Activated CD4-positive, alpha-beta T cell treated with anti-CD3 and anti-CD28 coated beads for 4 hours (primary cell): Measurements from ENCODE around the gene TMEM88.
"Not testable (repeated sequence)": the region's sequence is repeated elsewhere in the genome, so short reads cannot be mapped to it uniquely, and the experiment has no call there.

ENCODE experiments used
- DNase-seq, 2 donors: peaks; one replicate each; pipeline ENCODE4 v3.0.0-alpha.2; 2020

Gene TMEM88

DNA sequence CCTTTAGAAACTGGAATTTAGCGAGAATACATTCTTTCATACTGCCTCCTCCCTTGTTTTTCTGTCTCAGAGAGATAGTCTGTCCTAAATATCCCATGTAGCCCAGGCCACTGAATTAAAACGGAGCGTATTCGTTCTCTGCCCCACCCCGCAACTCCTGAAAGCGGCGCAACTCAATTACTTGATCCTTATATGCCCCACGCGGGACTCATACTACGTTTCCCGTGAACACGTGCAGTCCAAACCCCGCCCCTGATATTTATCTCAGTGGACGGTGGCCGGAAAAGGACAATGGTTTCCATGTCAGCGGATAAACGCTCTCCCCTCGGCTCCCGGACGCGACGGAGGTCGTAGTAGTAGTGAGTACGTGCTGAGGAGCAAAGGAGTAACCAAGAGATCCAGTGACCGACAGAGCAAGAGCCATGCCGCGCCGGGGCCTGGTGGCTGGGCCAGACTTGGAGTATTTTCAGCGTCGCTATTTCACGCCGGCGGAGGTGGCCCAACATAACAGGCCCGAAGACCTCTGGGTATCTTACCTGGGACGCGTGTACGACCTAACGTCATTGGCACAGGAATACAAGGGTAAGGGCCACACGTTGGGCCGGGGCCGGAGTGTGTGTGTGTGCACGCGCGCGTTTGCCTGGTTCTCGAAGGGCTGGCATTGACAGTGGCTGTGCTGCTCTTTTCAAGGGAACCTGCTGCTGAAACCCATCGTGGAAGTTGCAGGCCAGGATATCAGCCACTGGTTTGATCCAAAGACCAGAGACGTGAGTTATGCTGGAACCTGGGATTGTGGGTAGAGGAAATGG, 3.1 kb downstream of the TMEM88 start, which contains the start of gene CYB5D1:
CYB5D1 (plus strand) TSS at position 291 of the 809 bp plus-strand sequence; CDS start at position 423, 132 bp downstream.
- peak; percentile 89 to 90 for DNase-seq

DNA sequence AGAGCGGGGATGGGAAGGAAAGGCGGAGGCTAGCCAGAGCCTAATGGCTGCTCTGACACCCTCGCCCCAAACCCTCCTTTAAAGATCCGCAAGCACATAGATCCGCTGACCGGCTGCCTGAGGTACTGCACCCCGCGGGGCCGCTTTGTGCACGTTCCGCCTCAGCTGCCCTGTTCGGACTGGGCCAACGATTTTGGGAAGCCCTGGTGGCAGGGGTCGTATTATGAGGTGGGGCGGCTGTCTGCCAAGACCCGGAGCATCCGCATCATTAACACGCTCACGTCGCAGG, 3.6 kb downstream of the TMEM88 start:
- DNase-seq, result peak; percentile 46 to 56

DNA sequence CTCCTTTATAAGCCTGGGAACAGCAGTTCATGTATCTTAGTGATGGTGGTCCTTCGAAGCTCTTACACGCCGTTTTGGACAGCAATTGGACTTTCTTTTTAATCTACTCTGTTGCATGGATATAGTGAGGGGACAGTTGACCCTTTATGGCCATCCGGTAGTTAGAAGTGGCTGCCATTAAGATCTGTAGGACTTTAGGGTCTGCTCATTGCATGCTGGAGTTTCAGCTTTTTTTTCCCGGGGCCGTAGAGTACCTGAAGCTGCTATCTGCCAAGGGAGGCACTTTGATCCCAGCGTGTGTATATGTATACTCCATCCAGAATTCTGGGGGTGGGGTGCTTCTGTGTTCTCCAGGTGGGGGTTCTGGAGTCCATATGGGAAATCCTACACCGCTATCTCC, 4.2 kb downstream of the TMEM88 start:
- no peak for DNase-seq

DNA sequence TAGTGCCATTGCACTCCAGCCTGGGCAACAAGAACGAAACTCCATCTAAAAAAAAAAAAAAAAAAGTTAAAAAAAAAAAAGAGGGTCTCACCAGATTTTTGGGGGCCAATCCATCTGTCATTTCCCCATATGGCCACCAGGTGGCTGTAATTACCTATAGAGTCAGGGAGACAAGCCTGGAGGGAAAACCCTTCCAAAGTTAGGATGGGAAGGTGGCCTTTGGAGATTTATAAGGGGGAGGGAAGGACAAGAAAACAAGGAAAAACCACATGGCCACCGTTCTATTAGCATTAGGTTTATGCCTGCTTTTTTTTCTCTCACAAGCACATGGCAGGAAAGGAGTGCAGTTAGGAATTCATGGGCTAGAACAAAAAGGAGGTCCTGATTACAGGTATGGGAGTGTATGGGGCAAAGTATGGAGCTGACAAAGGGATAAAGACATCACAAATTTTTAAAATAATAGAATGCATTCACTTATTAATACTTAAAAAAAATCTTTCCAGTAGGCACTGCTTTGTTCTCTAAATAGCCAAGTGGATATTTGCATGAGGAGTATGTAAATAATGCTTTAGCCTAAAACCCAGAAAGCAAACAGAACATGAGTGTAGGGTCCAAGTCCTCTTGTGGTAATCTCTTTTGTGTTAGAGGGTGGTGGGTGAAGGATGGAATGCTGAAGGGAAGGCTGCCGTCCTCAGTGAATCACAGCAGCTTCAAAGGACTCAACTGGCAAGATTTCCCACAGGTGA, 8.0 kb downstream of the TMEM88 start:
- peak; percentile 31 to 50 for DNase-seq

- DNase-seq, result not testable (repeated sequence)
Measured at GRCh38 chr17:7864384-7864783, 9.5 kb downstream of the TMEM88 start.

DNA sequence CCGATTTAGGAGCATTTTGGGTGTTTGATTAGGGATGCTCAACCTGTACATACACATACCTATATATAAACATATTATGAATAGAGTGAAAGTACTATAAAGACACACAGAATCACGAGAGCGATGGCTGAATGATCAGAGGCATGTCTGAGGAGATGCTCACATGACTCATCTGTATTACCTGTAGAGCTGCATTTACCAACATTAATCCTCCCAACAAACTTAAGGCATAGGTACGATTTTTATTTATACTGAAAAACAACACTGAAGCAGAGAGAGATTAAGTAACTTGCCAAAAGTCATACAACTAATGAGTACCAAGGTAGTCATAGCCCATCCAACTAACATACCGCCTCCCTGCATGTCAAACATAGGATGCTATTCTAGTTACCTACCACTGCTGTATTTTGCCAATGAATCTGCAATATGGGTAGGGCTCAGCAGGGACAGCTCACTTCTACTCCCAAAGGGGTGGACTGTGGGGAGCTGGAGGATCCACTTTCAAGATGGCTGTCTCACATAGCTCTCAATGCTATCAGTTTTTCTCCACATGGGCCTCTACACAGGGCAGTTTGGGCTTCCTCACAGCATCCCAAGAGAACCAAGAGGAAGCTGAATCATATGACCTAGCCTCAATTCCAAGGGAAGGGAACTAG, 10.3 kb downstream of the TMEM88 start:
- no peak for DNase-seq

DNA sequence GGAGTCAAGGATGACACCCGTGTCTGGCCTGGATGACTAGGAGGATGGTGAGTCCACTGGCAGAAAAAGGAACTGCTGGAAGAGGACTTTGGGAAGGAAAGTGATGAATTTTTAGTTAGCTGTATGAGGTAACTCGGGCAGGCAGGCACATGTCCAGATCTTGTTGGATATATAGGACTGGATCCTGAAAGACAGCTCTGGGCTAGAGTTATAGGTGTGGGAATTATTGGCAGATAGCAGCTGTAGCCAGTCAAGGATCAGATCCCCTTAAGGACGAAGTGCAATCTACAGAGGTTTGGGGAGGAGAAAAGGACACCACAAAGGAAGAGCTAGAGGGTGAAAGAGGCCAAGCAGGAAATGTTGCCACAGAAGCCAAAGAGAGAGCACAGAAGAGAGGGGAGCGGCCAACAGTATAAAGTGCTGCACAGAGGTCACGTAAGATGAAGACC, 13.0 kb downstream of the TMEM88 start:
- DNase-seq, result no peak

- DNase-seq, result no peak
Measured at GRCh38 chr17:7873051-7873450, 18.2 kb downstream of the TMEM88 start.

DNA sequence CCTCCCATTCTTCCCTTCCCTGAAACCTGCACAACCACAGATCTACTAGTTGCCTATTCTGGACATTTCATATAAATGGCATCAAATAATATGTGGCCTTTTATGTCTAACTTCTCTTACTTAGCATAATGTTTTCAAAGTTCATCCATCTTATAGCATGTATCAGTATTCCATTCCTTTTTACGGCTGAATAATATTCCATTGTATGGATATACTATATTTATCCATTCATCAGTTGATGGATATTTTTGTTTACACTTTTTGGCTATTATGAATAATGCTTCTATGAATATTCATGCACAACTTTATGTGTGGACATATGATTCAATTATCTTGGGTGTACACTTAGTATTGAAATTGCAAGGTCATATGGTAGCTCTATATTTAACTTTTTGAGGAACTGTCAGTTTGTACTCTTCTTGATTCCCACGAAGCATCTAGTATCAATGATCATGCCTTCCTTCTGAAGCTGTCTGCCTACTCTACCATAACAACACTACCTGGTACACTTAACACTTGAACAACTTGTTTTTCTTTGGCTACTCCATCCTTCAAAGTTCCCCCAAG, 21.0 kb downstream of the TMEM88 start:
- DNase-seq, result no peak

- no peak for DNase-seq
Measured at GRCh38 chr17:7878234-7878633, 23.4 kb downstream of the TMEM88 start.

GRCh38 chr17:7880076-7880868, 25.4 kb downstream of the TMEM88 start:
- DNase-seq, result no peak

DNA sequence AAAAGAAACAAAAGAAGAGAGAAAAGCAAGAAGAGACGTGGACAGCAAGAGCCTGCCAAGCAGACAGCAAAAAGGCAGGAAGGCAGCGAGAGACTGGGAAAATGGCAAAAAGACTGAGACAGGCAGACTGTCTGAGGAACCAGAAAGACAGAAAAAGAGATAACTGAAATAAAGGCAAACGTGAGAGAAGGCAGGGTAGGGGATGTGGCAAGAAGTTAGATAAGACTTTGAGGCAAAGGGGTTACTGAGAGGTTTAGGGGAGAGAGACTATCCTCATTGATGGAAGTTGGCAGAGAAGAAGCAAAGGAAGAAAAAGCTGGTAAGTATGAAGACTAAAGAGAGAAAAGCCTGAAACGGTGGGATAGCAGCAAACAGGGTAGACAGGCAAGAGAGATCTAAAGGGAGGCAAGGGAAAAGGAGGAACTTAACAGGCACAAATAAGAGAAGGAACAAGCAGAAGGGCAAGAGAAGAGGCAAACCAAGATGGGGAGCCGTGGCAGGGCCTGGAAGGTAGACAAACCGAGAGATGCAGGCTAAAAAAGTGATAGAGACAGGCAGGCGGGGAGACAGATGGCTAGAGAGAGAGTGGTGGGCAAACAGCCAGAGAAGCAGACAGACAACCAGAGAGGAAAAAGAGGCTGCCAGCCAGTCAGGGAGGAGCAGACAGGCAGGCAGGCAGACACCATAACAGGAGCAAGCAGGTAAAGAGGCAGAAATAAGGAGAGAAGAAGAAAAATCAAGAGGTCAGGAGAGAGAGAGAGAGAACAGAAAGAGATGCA, 26.6 kb downstream of the TMEM88 start:
- no peak for DNase-seq

- no peak for DNase-seq
Measured at GRCh38 chr17:7882068-7882467, 27.2 kb downstream of the TMEM88 start.

GRCh38 chr17:7882629-7883028, 27.8 kb downstream of the TMEM88 start:
- DNase-seq, result no peak

DNA sequence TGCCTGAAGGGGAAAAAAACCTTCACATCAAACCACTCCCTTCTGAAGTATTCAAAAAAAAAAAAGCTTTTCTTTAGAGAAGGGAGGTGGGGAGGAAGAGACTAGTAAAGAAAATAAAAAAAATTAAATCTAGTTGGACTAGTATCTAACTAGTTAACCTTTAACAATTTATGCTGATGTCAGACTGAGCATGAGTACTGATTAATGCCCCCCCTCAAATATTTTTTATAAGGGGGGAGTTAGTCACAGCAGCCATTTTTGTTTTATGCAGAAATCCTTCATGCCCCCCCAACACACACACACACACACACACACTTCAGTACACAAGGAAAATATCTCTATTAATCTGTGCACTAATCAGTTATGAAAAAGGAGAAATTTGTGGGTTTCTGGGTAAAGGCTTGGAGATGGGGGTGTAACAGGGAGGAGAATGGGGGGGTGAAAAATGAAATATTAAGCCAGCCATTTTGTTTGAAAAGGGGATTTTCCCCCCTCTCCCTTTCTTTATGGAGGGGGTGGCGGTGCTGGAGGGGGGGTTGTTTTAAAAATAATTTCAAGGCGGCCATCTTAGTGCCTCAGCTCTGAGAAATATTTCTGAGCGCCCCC, 29.0 kb downstream of the TMEM88 start:
- DNase-seq, result peak; percentile 17 to 48

DNA sequence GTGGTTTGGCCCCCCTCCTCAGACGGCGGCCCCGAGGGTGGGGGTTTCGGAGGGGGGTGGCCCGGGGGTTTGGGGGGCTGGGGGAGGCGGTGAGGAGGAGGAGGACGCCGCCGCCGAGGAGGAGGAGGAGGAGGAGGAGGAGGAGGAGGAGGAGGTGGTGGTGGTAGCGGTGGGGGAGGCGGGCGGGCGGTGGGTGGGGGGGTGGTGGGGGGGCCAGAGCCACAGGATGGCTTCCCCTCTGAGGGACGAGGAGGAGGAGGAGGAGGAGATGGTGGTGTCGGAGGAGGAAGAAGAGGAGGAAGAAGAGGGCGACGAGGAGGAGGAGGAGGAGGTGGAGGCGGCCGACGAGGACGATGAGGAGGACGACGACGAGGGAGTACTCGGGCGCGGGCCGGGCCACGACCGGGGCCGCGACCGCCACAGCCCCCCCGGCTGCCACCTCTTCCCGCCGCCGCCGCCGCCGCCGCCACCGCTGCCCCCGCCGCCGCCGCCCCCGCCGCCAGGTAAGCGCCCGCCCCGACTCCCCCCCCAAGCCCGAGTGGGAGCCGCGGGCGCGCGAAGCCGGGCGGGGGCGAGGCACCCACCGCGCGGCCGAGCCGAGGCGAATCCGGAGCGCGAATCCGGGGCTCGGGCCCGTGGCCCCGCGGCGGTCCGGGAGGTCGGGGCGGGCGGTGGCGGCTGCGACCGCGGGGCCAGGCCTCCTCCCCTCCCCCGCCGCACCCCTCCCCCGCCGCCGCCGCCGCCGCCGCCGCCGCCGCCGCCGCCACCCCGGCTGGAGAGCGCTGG, 29.9 kb downstream of the TMEM88 start:
- DNase-seq, result peak; percentile 60 to 70

DNA sequence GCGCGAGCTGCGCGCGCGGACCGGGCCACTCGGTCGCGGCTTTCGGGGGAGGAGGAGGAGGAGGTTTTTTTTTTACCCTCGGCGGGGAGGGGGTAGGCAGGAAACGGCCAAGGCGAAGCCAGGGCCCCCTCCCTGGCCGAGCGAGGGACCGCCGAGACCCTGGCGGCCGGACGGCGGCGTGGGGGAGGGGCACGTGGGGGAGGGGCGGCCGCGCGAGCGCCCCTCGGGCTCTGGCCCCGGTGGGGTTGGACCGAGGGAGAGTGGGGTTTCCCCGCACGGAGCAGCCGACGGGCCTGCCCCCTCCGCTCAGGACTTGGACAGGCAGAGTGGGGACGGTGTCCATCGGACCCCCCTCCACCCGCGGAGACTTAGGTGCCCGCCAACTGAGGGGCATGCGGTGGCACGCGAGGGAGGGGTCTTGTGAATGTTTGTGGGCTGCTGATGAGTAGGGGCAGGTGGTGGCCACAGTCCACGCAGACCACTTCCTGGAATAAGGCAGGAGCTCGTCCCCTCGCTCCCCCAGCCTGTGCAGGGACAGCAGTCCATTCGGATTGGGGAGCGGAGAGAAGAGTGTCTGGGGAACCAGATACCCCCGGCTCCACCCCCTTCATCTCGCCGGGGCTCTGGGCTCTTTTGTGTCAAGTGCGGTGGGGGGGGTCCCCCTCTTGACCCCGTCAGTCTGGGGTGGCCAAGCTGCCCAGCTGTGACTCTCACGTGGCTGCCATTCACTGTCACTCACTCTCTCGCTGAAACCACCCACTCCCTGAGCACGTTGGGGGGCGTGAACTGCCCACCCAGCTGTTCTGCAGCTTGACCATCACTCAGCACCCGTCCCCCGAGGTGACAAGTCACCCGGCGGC, 30.7 kb downstream of the TMEM88 start:
- peak; percentile 37 to 43 for DNase-seq

- peak; percentile 55 to 59 for DNase-seq
Measured at GRCh38 chr17:7886227-7887037, 31.6 kb downstream of the TMEM88 start.
